Measurements from ENCODE around the gene PMM2.

Gene PMM2

DNA sequence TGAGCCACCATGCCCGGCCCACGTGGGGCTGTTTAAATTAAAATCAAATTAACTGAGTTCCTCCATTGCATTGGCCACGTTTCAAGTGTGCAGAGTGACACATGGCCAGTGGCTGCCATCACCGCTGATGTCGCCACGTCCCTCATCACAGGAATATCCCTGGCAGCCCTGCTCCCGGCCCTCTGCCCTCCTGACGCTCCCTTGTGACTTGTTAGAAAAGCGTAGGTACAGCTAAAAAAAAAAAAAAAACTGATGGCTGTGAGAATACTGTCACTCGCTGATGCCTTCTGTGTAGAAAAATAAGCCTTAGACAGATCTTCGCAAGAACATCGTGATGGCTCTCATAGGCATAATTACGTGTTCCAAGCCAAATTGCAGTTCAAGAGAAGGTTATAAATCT lies 49.5 kb downstream of the PMM2 start:
- H3K36me3 ChIP-seq (ENCODE audit: control insufficient read depth, insufficient read depth, low read length, severe bottlenecking): peaks cover 43% of the 10 kb centered on the region
- peaks cover 35% of the 10 kb centered on the region for H3K4me1 ChIP-seq (ENCODE audit: control insufficient read depth, insufficient read depth, low read length)
- no peak for DNase-seq (ENCODE audit: low read depth)
- no peak overlapping the region for H3K4me3 ChIP-seq (ENCODE audit: low read length)
- no peak overlapping the region for H3K9ac ChIP-seq (ENCODE audit: low read length)
- no peaks in the 10 kb centered on the region for H3K27me3 ChIP-seq (replicated peaks; ENCODE audit: control insufficient read depth, insufficient read depth, low read length)
- H3K9me3 ChIP-seq (ENCODE audit: control insufficient read depth, low read length): no peaks in the 10 kb centered on the region

DNA sequence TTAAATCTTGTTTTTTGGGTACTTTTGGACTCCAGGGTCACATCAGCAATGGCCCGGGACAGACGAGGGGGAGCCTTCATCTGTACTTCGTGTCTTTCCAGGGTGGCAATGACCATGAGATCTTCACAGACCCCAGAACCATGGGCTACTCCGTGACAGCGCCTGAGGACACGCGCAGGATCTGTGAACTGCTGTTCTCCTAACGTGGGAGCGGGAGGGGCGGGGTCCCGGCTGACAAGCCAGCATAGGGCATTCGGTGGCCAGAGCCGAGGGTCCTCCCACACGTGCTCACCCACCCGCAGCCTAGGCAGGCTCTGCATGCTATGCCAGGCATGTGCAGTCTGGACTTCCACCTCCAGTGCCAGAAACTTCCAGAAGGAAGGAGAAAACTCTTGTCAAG lies 50.0 kb downstream of the PMM2 start:
- Histone ChIP-seq H3K4me1 (ENCODE audit: control insufficient read depth, insufficient read depth, low read length) (peaks cover 30% of the 10 kb centered on the region), H3K36me3 (ENCODE audit: control insufficient read depth, insufficient read depth, low read length, severe bottlenecking) (peaks cover 47% of the 10 kb centered on the region)
- no peak for DNase-seq (ENCODE audit: low read depth)

DNA sequence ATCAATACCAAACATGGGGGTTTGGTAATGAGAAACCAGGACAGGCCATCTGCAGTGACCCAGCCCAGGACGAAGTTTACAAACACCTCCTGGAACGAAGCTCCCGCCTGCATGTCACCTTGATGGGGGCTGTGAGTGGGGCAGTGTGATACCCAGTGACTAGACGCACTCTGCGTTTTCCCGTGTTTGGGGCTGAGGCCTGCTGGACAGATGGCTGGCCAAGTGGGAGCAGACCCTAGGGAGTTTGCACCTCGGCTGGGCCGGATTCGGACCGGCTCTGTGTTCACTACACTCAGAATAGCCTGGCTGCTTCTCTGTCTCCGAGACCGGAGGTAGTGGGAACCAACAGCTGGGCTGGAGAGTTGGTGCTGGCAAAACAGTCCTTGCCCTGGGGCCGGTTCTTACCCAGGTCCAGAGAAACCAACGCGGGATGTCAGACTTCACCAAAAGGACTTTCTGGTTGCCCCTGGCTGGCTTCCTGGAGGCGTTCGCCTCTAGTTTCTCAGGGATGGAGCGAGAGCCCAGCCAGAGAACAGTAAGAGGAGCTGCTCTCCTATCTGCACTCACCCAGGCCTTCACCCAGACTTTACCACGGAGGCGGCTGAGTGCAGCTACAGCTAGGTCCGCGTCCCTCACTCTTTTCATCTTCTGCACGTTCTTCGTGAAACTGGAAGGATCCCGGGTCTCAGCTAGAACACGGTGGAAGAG lies 50.7 kb downstream of the PMM2 start:
- Histone ChIP-seq H3K4me1 (ENCODE audit: control insufficient read depth, insufficient read depth, low read length) (peaks cover 25% of the 10 kb centered on the region), H3K9me3 (ENCODE audit: control insufficient read depth, low read length) (no peaks in the 10 kb centered on the region), H3K27me3 (replicated peaks; ENCODE audit: control insufficient read depth, insufficient read depth, low read length) (no peaks in the 10 kb centered on the region), H3K9ac (ENCODE audit: low read length) (peak overlapping the region; percentile 14), H3K36me3 (ENCODE audit: control insufficient read depth, insufficient read depth, low read length, severe bottlenecking) (peaks cover 53% of the 10 kb centered on the region), H3K4me3 (ENCODE audit: low read length) (no peak overlapping the region)
- DNase-seq (ENCODE audit: low read depth): no peak

More for the DNA sequence above, 50.0 kb downstream of the PMM2 start:
- H3K27me3 ChIP-seq (replicated peaks; ENCODE audit: control insufficient read depth, insufficient read depth, low read length): no peaks in the 10 kb centered on the region
- H3K4me3 ChIP-seq (ENCODE audit: low read length): no peak overlapping the region
- no peaks in the 10 kb centered on the region for H3K9me3 ChIP-seq (ENCODE audit: control insufficient read depth, low read length)
- H3K9ac ChIP-seq (ENCODE audit: low read length): no peak overlapping the region

DNA sequence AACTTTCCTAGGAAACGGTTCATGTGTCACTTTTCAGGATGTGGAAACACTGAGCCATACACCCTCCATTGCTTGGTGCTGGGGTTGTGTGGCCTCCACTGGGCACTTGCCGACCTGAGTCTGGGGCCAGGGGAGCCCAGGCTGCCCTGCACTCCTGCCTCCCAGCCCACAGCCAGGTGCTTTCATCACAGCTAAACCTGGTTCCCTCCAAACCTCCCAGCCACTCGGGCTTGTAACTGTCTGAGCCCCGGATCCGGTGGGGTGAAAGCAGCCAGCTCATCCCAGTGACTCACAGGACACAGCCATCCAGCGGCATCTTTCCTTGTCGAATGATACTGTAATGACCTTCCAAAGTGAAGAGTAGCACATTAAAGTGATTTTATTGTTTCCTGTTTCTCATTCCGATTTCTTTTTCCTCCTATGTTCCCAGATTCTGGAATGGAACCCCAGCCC lies 51.3 kb downstream of the PMM2 start:
- H3K4me3 ChIP-seq (ENCODE audit: low read length): no peak overlapping the region
- H3K27me3 ChIP-seq (replicated peaks; ENCODE audit: control insufficient read depth, insufficient read depth, low read length): no peaks in the 10 kb centered on the region
- DNase-seq (ENCODE audit: low read depth): peak; percentile 39
- peaks cover 59% of the 10 kb centered on the region for H3K36me3 ChIP-seq (ENCODE audit: control insufficient read depth, insufficient read depth, low read length, severe bottlenecking)
- peak overlapping the region; percentile 42 for H3K9ac ChIP-seq (ENCODE audit: low read length)
- H3K4me1 ChIP-seq (ENCODE audit: control insufficient read depth, insufficient read depth, low read length): peaks cover 25% of the 10 kb centered on the region
- no peaks in the 10 kb centered on the region for H3K9me3 ChIP-seq (ENCODE audit: control insufficient read depth, low read length)

- H3K36me3 ChIP-seq (ENCODE audit: control insufficient read depth, insufficient read depth, low read length, severe bottlenecking): peaks cover 62% of the 10 kb centered on the region
- DNase-seq (ENCODE audit: low read depth): no peak
- peaks cover 25% of the 10 kb centered on the region for H3K4me1 ChIP-seq (ENCODE audit: control insufficient read depth, insufficient read depth, low read length)
- H3K27me3 ChIP-seq (replicated peaks; ENCODE audit: control insufficient read depth, insufficient read depth, low read length): no peaks in the 10 kb centered on the region
- H3K9ac ChIP-seq (ENCODE audit: low read length): peak overlapping the region; percentile 42
- H3K9me3 ChIP-seq (ENCODE audit: control insufficient read depth, low read length): no peaks in the 10 kb centered on the region
- no peak overlapping the region for H3K4me3 ChIP-seq (ENCODE audit: low read length)
Measured at GRCh38 chr16:8849411-8850011, 51.9 kb downstream of the PMM2 start.

DNA sequence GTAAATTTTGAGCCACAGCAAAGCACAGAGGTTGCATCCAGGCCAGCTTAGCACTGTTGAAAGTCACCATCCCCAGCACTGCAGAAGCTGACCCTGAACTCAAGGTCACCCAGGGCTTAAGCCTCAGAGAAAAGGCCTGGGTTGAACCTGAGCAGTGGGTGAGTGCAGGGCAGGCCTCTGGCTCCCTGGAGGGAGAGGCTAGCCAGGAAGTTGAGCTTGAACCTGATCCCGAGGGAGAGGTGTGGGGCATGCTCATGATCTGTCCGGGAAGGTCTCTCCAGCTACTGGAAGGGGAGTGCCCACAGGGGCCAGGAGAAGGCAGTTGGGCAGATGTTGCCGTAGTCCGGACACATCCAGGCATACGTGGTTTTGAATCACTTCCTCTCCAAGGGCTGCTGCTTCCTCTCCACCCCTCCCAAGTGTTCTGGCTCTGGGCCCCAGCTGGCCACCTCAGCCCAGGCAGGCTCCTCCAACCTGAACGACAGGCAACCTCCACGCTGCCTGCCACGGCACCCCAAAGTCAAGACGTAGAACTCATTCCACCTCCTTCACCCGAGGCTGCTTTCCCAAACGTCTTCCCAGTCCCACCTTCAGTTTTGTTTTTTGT lies 52.7 kb downstream of the PMM2 start:
- Histone ChIP-seq H3K9ac (ENCODE audit: low read length) (peak overlapping the region; percentile 42), H3K27me3 (replicated peaks; ENCODE audit: control insufficient read depth, insufficient read depth, low read length) (no peaks in the 10 kb centered on the region), H3K4me1 (ENCODE audit: control insufficient read depth, insufficient read depth, low read length) (peaks cover 25% of the 10 kb centered on the region), H3K4me3 (ENCODE audit: low read length) (no peak overlapping the region), H3K9me3 (ENCODE audit: control insufficient read depth, low read length) (no peaks in the 10 kb centered on the region), H3K36me3 (ENCODE audit: control insufficient read depth, insufficient read depth, low read length, severe bottlenecking) (peaks cover 70% of the 10 kb centered on the region)
- peak; percentile 40 for DNase-seq (ENCODE audit: low read depth)

DNA sequence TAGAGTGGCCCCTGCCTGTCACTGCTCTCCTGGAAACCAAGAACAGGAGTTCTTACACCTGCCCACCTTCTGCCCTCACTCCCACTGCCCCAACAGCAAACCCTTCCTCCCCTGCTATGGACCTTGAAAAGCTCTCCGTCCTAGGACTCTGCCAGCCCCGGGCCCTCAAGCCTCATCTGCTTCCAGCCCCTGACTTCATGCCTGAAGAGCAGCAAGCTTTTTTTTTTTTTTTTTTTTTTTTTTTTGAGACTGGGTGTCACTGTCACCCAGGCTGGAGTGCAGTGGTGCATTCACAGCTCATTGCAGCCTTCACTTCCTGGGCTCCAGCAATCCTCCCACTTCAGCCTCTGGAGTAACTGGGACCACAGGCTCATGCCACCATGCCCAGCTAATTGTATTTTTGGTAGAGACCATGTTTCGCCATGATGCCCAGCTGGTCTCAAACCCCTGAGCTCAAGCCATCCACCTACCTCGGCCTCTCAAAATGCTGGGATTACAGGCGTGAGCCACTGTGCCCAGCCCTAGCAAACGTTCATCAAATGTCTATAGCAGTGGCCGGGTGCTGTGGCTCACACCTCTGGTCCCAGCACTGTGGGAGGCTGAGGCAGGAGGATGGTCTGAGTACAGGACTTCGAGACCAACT lies 54.2 kb downstream of the PMM2 start:
- no peaks in the 10 kb centered on the region for H3K27me3 ChIP-seq (replicated peaks; ENCODE audit: control insufficient read depth, insufficient read depth, low read length)
- no peak overlapping the region for H3K9ac ChIP-seq (ENCODE audit: low read length)
- peaks cover 29% of the 10 kb centered on the region for H3K4me1 ChIP-seq (ENCODE audit: control insufficient read depth, insufficient read depth, low read length)
- DNase-seq (ENCODE audit: low read depth): no peak
- peaks cover 76% of the 10 kb centered on the region for H3K36me3 ChIP-seq (ENCODE audit: control insufficient read depth, insufficient read depth, low read length, severe bottlenecking)
- H3K4me3 ChIP-seq (ENCODE audit: low read length): no peak overlapping the region
- H3K9me3 ChIP-seq (ENCODE audit: control insufficient read depth, low read length): no peaks in the 10 kb centered on the region

DNA sequence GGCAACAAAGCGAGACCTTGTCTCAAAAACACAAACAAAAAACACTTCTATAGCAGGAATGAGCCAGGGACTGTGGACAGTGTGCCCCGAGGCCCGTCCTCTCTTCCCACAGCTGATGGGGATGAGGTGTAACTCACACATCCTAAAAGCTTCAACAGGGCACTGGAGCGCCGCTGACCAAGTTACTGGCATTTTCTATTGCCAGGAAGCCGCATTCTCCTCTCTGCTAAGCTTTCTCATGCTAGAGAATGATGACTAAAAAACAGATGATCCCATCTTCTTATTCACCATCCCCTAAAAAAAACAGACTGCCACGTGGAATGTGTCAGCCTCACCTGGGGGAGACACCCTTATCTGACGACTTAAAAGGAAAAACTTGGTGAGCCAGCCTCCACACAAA lies 54.9 kb downstream of the PMM2 start:
- DNase-seq (ENCODE audit: low read depth): no peak

DNA sequence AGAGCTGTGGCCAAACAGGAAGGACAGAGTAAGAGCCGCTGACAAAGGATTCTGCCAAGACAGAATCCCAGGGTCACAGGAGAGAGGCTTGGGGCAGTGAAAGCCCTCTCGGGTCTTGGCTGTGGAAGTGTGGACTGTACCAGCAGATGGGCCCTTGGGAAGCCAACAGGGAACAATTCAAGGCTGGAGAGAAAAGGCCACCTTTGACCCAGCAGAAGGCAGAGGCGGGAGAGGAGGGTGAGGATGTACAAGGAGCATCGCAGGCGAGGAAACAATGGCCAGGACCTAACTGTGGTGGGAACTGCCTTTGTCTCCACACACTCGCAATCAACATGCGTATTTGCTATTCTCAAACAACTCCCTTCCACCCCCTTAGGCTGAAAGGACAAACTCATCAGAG lies 55.5 kb downstream of the PMM2 start:
- Histone ChIP-seq H3K9ac (ENCODE audit: low read length) (no peak overlapping the region), H3K9me3 (ENCODE audit: control insufficient read depth, low read length) (no peaks in the 10 kb centered on the region), H3K27me3 (replicated peaks; ENCODE audit: control insufficient read depth, insufficient read depth, low read length) (no peaks in the 10 kb centered on the region), H3K4me1 (ENCODE audit: control insufficient read depth, insufficient read depth, low read length) (peaks cover 29% of the 10 kb centered on the region), H3K36me3 (ENCODE audit: control insufficient read depth, insufficient read depth, low read length, severe bottlenecking) (peaks cover 76% of the 10 kb centered on the region), H3K4me3 (ENCODE audit: low read length) (no peak overlapping the region)
- no peak for DNase-seq (ENCODE audit: low read depth)

More for the DNA sequence above, 54.9 kb downstream of the PMM2 start:
- H3K4me3 ChIP-seq (ENCODE audit: low read length): no peak overlapping the region
- H3K4me1 ChIP-seq (ENCODE audit: control insufficient read depth, insufficient read depth, low read length): peaks cover 29% of the 10 kb centered on the region
- no peaks in the 10 kb centered on the region for H3K27me3 ChIP-seq (replicated peaks; ENCODE audit: control insufficient read depth, insufficient read depth, low read length)
- H3K36me3 ChIP-seq (ENCODE audit: control insufficient read depth, insufficient read depth, low read length, severe bottlenecking): peaks cover 78% of the 10 kb centered on the region
- H3K9ac ChIP-seq (ENCODE audit: low read length): no peak overlapping the region
- no peaks in the 10 kb centered on the region for H3K9me3 ChIP-seq (ENCODE audit: control insufficient read depth, low read length)

GRCh38 chr16:8853611-8854010 lies 56.0 kb downstream of the PMM2 start:
- no peaks in the 10 kb centered on the region for H3K27me3 ChIP-seq (replicated peaks; ENCODE audit: control insufficient read depth, insufficient read depth, low read length)
- H3K36me3 ChIP-seq (ENCODE audit: control insufficient read depth, insufficient read depth, low read length, severe bottlenecking): peaks cover 76% of the 10 kb centered on the region
- no peak for DNase-seq (ENCODE audit: low read depth)
- H3K4me1 ChIP-seq (ENCODE audit: control insufficient read depth, insufficient read depth, low read length): peaks cover 27% of the 10 kb centered on the region
- H3K9me3 ChIP-seq (ENCODE audit: control insufficient read depth, low read length): no peaks in the 10 kb centered on the region
- no peak overlapping the region for H3K9ac ChIP-seq (ENCODE audit: low read length)
- no peak overlapping the region for H3K4me3 ChIP-seq (ENCODE audit: low read length)

GRCh38 chr16:8854298-8854948 lies 56.8 kb downstream of the PMM2 start:
- no peaks in the 10 kb centered on the region for H3K27me3 ChIP-seq (replicated peaks; ENCODE audit: control insufficient read depth, insufficient read depth, low read length)
- H3K4me3 ChIP-seq (ENCODE audit: low read length): no peak overlapping the region
- H3K9me3 ChIP-seq (ENCODE audit: control insufficient read depth, low read length): no peaks in the 10 kb centered on the region
- H3K4me1 ChIP-seq (ENCODE audit: control insufficient read depth, insufficient read depth, low read length): peaks cover 21% of the 10 kb centered on the region
- no peak for DNase-seq (ENCODE audit: low read depth)
- no peak overlapping the region for H3K9ac ChIP-seq (ENCODE audit: low read length)
- peaks cover 76% of the 10 kb centered on the region for H3K36me3 ChIP-seq (ENCODE audit: control insufficient read depth, insufficient read depth, low read length, severe bottlenecking)
